Spinal cord (tissue), 10 donors: ENCODE measurements around the gene PCNX1. TPM values are rescaled to one million over a fixed set of nuclear protein-coding genes. Genes with fewer than 3 reads are reported as not detected.
"Not testable (repeated sequence)": the region's sequence is repeated elsewhere in the genome, so short reads cannot be mapped to it uniquely, and the experiment has no call there.

Experiments
- DNase-seq, 6 donors: peaks; one replicate each; pipeline versions ENCODE4 v3.0.0 to v3.0.0-alpha.2; 2013 to 2015; ENCODE audit warnings: low spot score in 6 of 6, low read depth in 4 of 6
- H3K27ac ChIP-seq: one replicate; pipeline ENCODE4 v1.5.1; 2013; ENCODE audit warnings: low read depth, low read length, control low read depth
- H3K27me3 ChIP-seq: one replicate; pipeline ENCODE4 v1.6.1; 2013; ENCODE audit warnings: low read length; ENCODE audit not compliant: control insufficient read depth, insufficient read depth
- H3K36me3 ChIP-seq: one replicate; pipeline ENCODE4 v1.6.1; 2013; ENCODE audit warnings: low read length; ENCODE audit not compliant: control insufficient read depth, insufficient read depth
- H3K4me1 ChIP-seq: one replicate; pipeline ENCODE4 v1.6.1; 2013; ENCODE audit warnings: low read length; ENCODE audit not compliant: control insufficient read depth, insufficient read depth
- H3K4me3 ChIP-seq: one replicate; pipeline ENCODE4 v1.5.1; 2013; ENCODE audit warnings: low read depth, low read length, control low read depth
- H3K9me3 ChIP-seq: one replicate; pipeline ENCODE4 v1.6.1; 2013; ENCODE audit warnings: low read length; ENCODE audit not compliant: control insufficient read depth, insufficient read depth
- WGBS: methylation state at CpG from one replicate; pipeline ENCODE4 v1.1.5; 2013; ENCODE audit warnings: missing lambda C conversion rate; ENCODE audit not compliant: insufficient coverage; 5-methylcytosine and 5-hydroxymethylcytosine counted together
- long read RNA-seq, 4 donors: transcript quantifications; one replicate each; lab custom pipeline, GENCODE V29; 2026
- polyA plus RNA-seq, 2 donors: library from polyadenylated mRNA; unstranded; fragments of 120-200 nt; gene quantifications; one replicate each; pipeline ENCODE4 v1.2.1, GENCODE V29; 2013; ENCODE audit not compliant: insufficient read length in 2 of 2
- total RNA-seq, 2 donors: library from RNA; depleted of rRNA in 1 of 2; stranded (reverse); fragments of 120-200 nt in 1 of 2; fragments of >200 nt in 1 of 2; gene quantifications; one replicate each; pipeline versions ENCODE4 v1.2.3 to v1.2.4, GENCODE V29; 2013 to 2014
- donor health status: healthy.

PCNX1 gene
- total RNA-seq (100 to 1,000 TPM in 1 of 2 donors, 10 to 100 TPM in 1; 61.3 to 140 TPM), polyA plus RNA-seq (10 to 100 TPM; 30.8 to 32.8 TPM)
- long read RNA-seq, donor 1, partial matches to known transcripts, result 7 of 7 reads
- long read RNA-seq, donor 1, other reads (novel, unspliced or antisense), result 0 of 7 reads
- long read RNA-seq, donor 2, partial matches to known transcripts, result 6 of 6 reads
- long read RNA-seq, donor 2, other reads (novel, unspliced or antisense), result 0 of 6 reads
- long read RNA-seq, donor 3, result 0 reads
- long read RNA-seq, donor 4, partial matches to known transcripts, result 13 of 14 reads
- long read RNA-seq, donor 4, other reads (novel, unspliced or antisense), result 0 of 14 reads

DNA sequence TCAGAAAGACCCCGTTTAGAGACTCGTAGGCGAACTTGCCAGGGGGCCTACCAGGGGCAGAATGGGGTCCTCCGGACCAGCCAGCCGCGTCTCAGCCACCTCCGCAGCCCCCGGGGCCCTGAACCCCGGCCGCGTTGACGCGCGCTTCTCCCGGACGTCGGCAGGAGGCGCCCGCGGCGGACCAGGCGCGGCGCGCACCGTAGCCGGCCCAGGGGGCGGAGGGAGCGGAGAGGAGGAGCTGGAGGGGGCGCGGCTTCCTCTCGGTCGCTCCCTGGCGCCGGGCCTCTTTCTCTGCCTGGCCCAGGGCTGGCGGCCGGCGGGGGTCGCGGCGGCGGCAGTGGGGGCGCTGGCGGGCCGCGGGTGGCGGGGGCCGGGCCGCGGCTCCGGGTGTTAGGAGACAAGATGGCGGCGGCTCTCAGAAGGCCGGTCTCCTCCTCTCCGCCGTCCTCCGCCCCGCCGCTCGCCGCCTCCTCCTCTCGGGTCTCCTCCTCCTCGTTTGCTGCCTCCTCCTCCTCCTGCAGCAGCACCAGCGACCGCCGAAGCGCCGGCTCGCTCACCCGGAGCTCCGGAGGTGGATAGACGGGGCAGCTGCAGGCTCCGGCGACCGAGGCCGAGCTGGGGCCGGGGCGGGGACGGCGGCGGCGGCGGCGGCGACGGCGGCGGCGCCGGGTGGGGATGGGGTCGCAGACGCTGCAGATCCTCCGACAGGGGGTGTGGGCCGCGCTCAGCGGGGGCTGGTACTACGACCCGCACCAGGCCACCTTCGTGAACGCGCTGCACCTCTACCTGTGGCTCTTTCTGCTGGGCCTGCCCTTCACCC lies at the start of gene PCNX1:
Gene PCNX1 (plus strand): TSS at position 284 of the 820 bp plus-strand sequence. CDS start 392 bp downstream, at position 676.
- H3K9me3 ChIP-seq, result no peaks in the 10 kb centered on the region

DNA sequence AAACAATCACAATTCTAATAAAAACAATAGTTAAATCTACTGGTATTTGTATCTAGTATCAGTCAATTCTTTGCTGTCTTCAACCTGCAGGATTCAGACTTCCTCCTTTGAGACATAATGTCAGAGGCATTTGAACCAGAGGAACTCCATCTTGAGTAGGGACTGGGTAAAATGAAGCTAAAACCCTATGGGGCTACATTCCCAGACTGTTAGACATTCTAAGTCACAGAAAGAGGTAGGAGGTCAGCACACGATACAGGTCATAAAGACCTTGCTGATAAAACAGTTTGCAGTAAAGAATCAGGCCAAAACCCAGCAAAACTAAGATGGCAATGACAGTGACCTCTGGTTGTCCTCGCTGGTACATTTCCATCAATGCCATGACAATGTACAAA lies 49.8 kb upstream of the PCNX1 start:
- no peaks in the 10 kb centered on the region for H3K4me1 ChIP-seq
- 89% methylated on average over 1 of the region's 2 CpGs for WGBS
- no peaks in the 10 kb centered on the region for H3K9me3 ChIP-seq
- no peaks in the 10 kb centered on the region for H3K27me3 ChIP-seq
- no peak overlapping the region for H3K27ac ChIP-seq
- H3K36me3 ChIP-seq, result no peaks in the 10 kb centered on the region
- DNase-seq, result no peak
- H3K4me3 ChIP-seq, result no peak overlapping the region

More for the DNA sequence above, at the start of gene PCNX1:
- Histone ChIP-seq H3K4me1 (peaks cover 5% of the 10 kb centered on the region), H3K27me3 (no peaks in the 10 kb centered on the region), H3K36me3 (no peaks in the 10 kb centered on the region), H3K27ac (peak within 1 kb of the TSS; percentile 91), H3K4me3 (peak within 1 kb of the TSS; percentile 92)
- peak in 4 of 6 donors; percentile 74 to 96 (median 91) for DNase-seq
- WGBS, result under 1% methylated on average over 101 of the region's 101 CpGs

- Histone ChIP-seq H3K9me3 (no peaks in the 10 kb centered on the region), H3K4me1 (no peaks in the 10 kb centered on the region), H3K36me3 (no peaks in the 10 kb centered on the region), H3K27ac (no peak overlapping the region), H3K27me3 (no peaks in the 10 kb centered on the region), H3K4me3 (no peak overlapping the region)
- 88% methylated on average over 2 of the region's 5 CpGs for WGBS
- no peak for DNase-seq
Observed at GRCh38 chr14:70858641-70859040, 48.6 kb upstream of the PCNX1 start.

DNA sequence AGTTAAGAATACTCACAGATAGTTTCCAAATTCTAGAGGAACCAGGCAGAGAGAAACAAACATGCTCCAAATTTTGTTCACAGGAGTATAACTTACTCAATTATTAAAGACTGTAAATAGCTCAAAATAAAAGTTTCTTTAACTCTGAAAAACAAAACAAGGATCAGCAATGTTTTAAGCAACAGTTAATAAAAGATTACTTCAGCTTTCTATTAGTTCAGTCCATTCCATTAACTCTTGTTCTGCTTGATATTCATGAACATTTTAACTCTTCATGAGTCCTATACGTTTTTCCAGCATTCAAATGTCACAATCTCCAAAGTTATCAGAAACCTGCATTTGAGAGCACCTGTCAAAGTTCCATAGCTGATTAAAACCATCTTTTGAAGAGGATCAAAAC lies 40.3 kb upstream of the PCNX1 start:
- H3K9me3 ChIP-seq, DNase-seq, H3K36me3 ChIP-seq, H3K27ac ChIP-seq, H3K4me3 ChIP-seq, H3K4me1 ChIP-seq, H3K27me3 ChIP-seq: not testable (repeated sequence)
- WGBS, result 57% methylated on average over 1 of the region's 1 CpG

DNA sequence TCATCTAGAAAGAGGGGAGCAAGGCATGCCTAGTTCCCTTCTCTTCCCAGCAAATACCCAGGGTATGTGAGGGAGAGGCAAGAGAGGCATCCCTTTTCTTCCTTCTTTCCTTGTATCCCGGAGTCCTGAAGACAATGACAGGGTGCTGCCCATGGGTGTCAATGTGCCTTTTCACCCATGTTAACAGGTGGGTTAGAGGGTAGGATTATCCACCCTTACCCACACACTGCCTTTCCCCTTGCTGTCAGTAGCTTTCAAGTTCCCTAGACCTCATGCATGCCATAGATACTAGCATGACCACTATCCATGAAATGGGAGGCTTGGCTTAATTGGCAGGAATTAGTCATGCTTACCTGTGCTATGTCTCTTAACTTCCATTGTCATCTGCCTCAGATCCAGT lies 36.3 kb upstream of the PCNX1 start:
- no CpG with 5 or more reads among the region's 1 CpG for WGBS
- Histone ChIP-seq H3K36me3 (no peaks in the 10 kb centered on the region), H3K9me3 (no peaks in the 10 kb centered on the region), H3K27ac (no peak overlapping the region), H3K27me3 (no peaks in the 10 kb centered on the region), H3K4me1 (no peaks in the 10 kb centered on the region), H3K4me3 (no peak overlapping the region)
- DNase-seq, result no peak

DNA sequence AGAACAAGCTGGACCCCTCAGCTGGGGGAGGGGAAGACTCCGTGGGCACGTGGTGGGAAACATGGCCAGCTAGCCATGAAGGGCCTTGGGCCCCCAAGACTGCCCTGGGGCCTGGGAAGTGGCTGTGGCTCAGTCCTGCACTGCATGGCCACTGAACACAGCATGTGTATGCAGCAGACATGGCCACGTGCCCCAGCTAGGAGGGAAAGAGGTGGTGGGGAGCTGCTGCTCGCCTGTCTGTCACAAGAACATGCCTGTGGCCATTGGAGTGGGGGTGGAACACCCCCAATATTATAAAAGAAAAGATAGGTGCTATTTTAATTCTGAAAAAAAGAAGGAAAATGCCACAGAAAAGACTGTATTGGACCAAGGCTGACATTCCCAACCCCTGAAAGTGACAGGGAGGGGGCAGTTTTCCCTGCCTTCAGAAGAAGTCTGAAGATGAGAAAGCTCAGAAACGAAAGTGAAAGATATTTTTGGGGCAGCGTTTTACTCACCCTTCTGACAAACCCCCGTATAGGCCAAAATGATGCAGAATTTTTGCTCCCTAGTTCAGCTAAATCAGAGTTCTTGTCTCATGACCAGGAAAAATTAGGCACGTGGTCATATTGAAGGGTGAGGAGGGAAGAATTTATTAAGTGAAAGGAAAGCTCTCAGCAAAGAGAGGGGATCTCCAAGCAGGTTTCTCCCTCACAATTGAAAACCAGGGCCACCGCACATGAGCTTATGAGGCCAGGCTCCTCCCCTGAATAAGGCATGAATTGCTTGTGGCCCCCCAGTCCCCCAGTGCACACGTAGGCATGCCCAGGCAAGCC lies 35.2 kb upstream of the PCNX1 start:
- DNase-seq, result no peak
- Histone ChIP-seq H3K36me3 (no peaks in the 10 kb centered on the region), H3K4me1 (no peaks in the 10 kb centered on the region), H3K9me3 (no peaks in the 10 kb centered on the region), H3K27ac (no peak overlapping the region), H3K4me3 (no peak overlapping the region), H3K27me3 (no peaks in the 10 kb centered on the region)
- 94% methylated on average over 5 of the region's 10 CpGs for WGBS

GRCh38 chr14:70872678-70873020 lies 34.6 kb upstream of the PCNX1 start:
- H3K9me3 ChIP-seq, result no peaks in the 10 kb centered on the region
- H3K27me3 ChIP-seq, result no peaks in the 10 kb centered on the region
- no peaks in the 10 kb centered on the region for H3K4me1 ChIP-seq
- no peaks in the 10 kb centered on the region for H3K36me3 ChIP-seq
- no peak overlapping the region for H3K27ac ChIP-seq
- 50% methylated on average over 1 of the region's 1 CpG for WGBS
- DNase-seq, result no peak
- no peak overlapping the region for H3K4me3 ChIP-seq

DNA sequence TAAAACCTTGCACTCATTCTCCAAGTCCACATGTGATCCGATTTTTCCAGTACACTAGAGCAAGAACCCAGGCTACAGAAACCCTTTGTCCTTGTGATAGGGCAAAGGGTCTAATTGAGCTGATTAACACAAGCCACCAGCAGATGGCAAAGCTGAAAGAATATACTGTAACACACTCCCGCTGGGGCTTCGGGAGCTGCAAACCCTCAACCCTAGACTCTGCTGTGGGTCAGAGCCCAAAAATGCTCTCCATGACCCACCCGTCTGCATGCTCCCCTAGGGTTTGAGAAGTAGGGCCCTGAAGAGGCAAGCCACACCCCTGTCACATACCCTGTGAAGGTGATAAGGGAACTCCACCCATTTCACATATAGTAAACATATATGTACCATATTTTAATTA lies 33.6 kb upstream of the PCNX1 start:
- Histone ChIP-seq H3K9me3 (no peaks in the 10 kb centered on the region), H3K27me3 (no peaks in the 10 kb centered on the region), H3K27ac (no peak overlapping the region), H3K4me3 (no peak overlapping the region), H3K36me3 (no peaks in the 10 kb centered on the region), H3K4me1 (no peaks in the 10 kb centered on the region)
- 86% methylated on average over 2 of the region's 4 CpGs for WGBS
- DNase-seq, result no peak

- H3K4me3 ChIP-seq, DNase-seq, H3K36me3 ChIP-seq, H3K27ac ChIP-seq, H3K27me3 ChIP-seq, H3K9me3 ChIP-seq, H3K4me1 ChIP-seq: not testable (repeated sequence)
- WGBS, result 95% methylated on average over 5 of the region's 6 CpGs
Observed at GRCh38 chr14:70875811-70876460, 31.3 kb upstream of the PCNX1 start.
